IMR-90 (cell line): ENCODE data around the gene GPX4.

ENCODE experiments used
- CTCF ChIP-seq: conservative IDR thresholded peaks from 2 replicates; pipeline ENCODE4 v1.5.1; 2012; ENCODE audit warnings: mild to moderate bottlenecking, low read depth, low read length, improper control_type of control experiment
- RFX5 ChIP-seq: IDR thresholded peaks from 2 replicates; pipeline ENCODE4 v1.8.0; 2012; ENCODE audit warnings: low read depth, mild to moderate bottlenecking, low read length, moderate library complexity

GRCh38 chr19:1154731-1155351 lies 51.0 kb downstream of the GPX4 start:
- TF ChIP-seq CTCF (no peak), RFX5 (no peak)
